GM12864 (cell line): Measurements from ENCODE around the gene MCTP1.
A peak's percentile ranks its signal among the peaks of the same experiment; 100 is the strongest.
"Not testable (repeated sequence)": the region's sequence is repeated elsewhere in the genome, so short reads cannot be mapped to it uniquely, and the experiment has no call there.

Experiments used
- DNase-seq: peaks from one replicate; pipeline ENCODE4 v3.0.0-alpha.2; 2011; ENCODE audit warnings: low read depth
- H3K4me3 ChIP-seq: 2 replicates; pipeline ENCODE4 v1.5.1; 2011; ENCODE audit warnings: mild to moderate bottlenecking, low read depth, low read length, control low read depth
- CTCF ChIP-seq: IDR thresholded peaks from 2 replicates; pipeline ENCODE4 v1.5.1; 2011; ENCODE audit warnings: low read depth, mild to moderate bottlenecking, moderate library complexity, low read length, control low read depth, inconsistent platforms; ENCODE audit errors: missing control alignments

The MCTP1 gene

GRCh38 chr5:94830520-94830919 is 454.4 kb downstream of the MCTP1 start:
- H3K4me3 ChIP-seq, result no peak overlapping the region
- DNase-seq, result no peak
- peak; percentile 35 for TF ChIP-seq CTCF

DNA sequence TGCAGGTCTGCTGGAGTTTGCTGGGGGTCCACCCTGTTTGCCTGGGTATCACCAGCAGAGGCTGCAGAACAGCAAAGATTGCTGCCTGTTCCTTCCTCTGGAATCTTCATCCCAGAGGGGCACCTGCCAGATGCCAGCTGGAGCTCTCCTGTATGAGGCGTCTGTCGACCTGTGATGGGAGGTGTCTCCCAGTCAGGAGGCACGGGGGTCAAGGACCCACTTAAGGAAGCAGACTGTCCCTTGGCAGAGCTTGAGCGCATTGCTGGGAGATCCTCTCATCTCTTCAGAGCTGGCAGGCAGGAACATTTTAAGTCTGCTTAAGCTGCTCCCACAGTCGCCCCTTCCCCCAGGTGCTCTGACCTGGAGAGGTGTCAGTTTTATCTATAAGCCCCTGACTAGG is 456.7 kb downstream of the MCTP1 start:
- H3K4me3 ChIP-seq, DNase-seq: not testable (repeated sequence)

DNA sequence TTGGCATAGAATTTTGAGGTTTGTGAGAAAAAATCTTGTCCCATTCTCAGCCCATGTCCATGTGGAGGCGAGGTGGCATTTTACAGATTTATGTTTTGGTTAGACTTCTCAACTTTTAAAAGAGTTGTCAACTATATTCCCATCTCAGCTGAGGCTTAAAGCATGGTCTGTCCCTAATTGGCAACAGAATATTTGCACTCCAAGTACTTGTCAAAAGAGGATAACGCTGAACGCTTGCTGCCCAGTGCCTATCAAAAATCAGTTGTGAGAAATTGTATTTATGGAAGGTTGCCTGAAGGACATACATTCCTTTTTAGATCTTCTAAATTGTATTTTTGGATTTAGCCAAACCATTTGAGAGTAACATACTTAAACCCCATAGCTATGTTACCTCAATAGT is 464.4 kb downstream of the MCTP1 start:
- no peak for DNase-seq
- TF ChIP-seq CTCF, result no peak
- no peak overlapping the region for H3K4me3 ChIP-seq

DNA sequence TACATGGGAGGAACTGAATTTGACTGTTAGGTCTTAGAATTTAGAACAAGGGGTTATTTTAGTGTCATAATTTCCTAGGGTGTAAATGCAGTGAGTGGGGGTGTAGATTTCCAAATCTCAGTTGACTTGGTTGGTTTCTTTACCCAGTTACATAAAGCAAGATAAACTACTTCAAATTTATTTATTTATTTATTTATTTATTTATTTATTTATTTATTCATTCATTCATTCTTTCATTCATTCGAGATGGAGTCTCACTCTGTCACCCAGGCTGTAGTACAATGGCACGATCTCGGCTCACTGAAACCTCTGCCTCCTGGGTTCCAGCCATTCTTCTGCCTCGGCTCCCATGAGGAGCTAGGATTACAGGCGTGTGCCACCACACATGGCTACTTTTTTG is 466.0 kb downstream of the MCTP1 start:
- DNase-seq, result no peak
- no peak for TF ChIP-seq CTCF
- H3K4me3 ChIP-seq, result no peak overlapping the region

GRCh38 chr5:94815313-94816039 is 469.4 kb downstream of the MCTP1 start:
- no peak for TF ChIP-seq CTCF
- DNase-seq, result no peak
- H3K4me3 ChIP-seq, result no peak overlapping the region

GRCh38 chr5:94812232-94812631 is 472.7 kb downstream of the MCTP1 start:
- DNase-seq, result no peak
- H3K4me3 ChIP-seq, result no peak overlapping the region
- TF ChIP-seq CTCF, result no peak

DNA sequence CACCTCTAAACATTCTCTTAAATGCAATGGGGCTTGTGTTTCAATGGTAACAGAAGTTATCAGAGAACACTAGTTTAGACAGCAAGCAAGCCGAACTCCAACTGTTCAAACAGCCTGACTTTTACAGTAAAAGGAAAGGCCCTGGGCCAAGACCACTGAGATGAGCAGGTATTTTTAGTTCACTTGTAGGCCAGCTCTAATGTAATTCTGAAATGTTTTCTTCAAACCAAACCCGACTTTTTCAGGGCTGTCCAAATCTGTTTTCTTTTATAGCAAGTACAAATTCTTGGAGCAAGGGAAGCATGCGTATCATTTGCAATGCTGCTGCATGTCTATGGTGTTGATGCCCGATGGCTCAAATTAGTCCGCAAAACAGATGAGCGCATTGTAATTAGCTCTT is 473.6 kb downstream of the MCTP1 start:
- no peak overlapping the region for H3K4me3 ChIP-seq
- TF ChIP-seq CTCF, result no peak
- DNase-seq, result no peak
